Inflammatory macrophage treated with lipopolysaccharide for 4 hours (primary cell): ENCODE results near the gene BRD1.
"Not testable (repeated sequence)": the region's sequence is repeated elsewhere in the genome, so short reads cannot be mapped to it uniquely, and the experiment has no call there.

ENCODE experiments used
- DNase-seq: peaks from one replicate; pipeline ENCODE4 v3.0.0-alpha.2; 2020

Gene BRD1

GRCh38 chr22:49825944-49826602 lies 1.6 kb downstream of the BRD1 start:
- DNase-seq = peak; percentile 35

- DNase-seq = no peak
These were observed 2.2 kb downstream of the BRD1 start for GRCh38 chr22:49825436-49825835.

GRCh38 chr22:49824936-49825335 lies 2.7 kb downstream of the BRD1 start:
- no peak for DNase-seq

- no peak for DNase-seq
These were observed 3.3 kb downstream of the BRD1 start for GRCh38 chr22:49824185-49824925.

- DNase-seq = no peak
These were observed 4.2 kb downstream of the BRD1 start for GRCh38 chr22:49823289-49824045.

- not testable (repeated sequence) for DNase-seq
These were observed 5.9 kb downstream of the BRD1 start for GRCh38 chr22:49821741-49822140.

- DNase-seq = no peak
These were observed 6.7 kb downstream of the BRD1 start for GRCh38 chr22:49820984-49821383.

GRCh38 chr22:49817359-49817758 lies 10.3 kb downstream of the BRD1 start:
- DNase-seq = no peak

GRCh38 chr22:49815641-49816091 lies 12.0 kb downstream of the BRD1 start:
- DNase-seq = no peak

GRCh38 chr22:49814856-49815255 lies 12.8 kb downstream of the BRD1 start:
- no peak for DNase-seq

- no peak for DNase-seq
These were observed 13.4 kb downstream of the BRD1 start for GRCh38 chr22:49814164-49814686.

GRCh38 chr22:49812838-49813237 lies 14.8 kb downstream of the BRD1 start:
- DNase-seq = no peak

- DNase-seq = no peak
These were observed 16.5 kb downstream of the BRD1 start for GRCh38 chr22:49811020-49811791.

GRCh38 chr22:49810363-49811019 lies 17.2 kb downstream of the BRD1 start:
- DNase-seq = no peak

GRCh38 chr22:49807780-49808708 lies 19.6 kb downstream of the BRD1 start:
- DNase-seq = no peak

GRCh38 chr22:49807129-49807528 lies 20.5 kb downstream of the BRD1 start:
- no peak for DNase-seq

GRCh38 chr22:49803737-49804375 lies 23.8 kb downstream of the BRD1 start:
- no peak for DNase-seq

- no peak for DNase-seq
These were observed 24.5 kb downstream of the BRD1 start for GRCh38 chr22:49803134-49803533.

GRCh38 chr22:49801391-49802060 lies 26.1 kb downstream of the BRD1 start:
- no peak for DNase-seq
